SHP77 (cell line): ENCODE results near the gene CNPY1.
"Not testable (repeated sequence)": the region's sequence is repeated elsewhere in the genome, so short reads cannot be mapped to it uniquely, and the experiment has no call there.

ENCODE experiments used
- DNase-seq, 2 experiments: peaks; one replicate each; lab custom pipeline; 2025; lab: John Stamatoyannopoulos, UW

CNPY1 gene

DNA sequence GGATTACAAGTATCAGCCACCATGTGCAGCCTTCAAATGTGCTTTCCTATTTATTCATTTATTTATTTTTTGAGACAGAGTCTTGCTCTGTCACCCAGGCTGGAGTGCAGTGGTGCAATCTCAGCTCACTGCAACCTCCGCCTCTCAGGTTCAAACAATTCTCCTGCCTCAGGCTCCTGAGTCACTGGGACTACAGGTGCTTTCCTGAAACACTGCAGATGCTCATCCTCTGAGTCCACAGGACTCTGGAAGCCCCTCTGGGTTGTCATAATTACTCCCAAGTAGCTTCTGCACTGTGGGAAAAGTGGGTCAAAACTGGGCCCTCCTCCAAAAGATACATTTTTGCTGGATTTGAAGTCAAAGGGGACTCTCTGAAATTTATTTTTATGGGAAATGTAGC lies at the start of gene CNPY1:
CNPY1 (minus strand) TSS at position 111 of the 400 bp plus-strand sequence. CDS start 630 bp downstream, outside the sequence.
- not testable (repeated sequence) for DNase-seq

DNA sequence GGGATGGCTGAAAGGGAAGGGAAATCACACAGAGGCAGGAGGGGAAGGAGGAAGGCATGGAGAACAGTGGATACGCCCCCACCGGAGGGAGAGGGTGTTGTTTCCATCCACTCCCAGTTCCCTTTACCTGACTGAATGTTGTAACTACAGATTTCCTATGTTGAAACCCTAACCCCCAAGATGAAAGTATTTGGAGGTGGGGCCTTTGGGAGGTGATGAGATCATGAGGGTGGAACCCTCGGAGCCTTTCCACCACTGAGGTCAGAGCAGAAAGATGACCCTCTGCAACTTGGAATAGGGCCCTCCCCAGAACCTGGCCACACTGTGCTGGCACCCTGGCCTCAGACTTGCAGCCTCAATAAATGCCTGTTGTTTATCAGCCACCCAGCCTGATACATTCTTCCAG lies 48.6 kb upstream of the CNPY1 start:
- no peak for DNase-seq

- DNase-seq = peak in 1 of 2 experiments; percentile 7
These were observed 47.9 kb upstream of the CNPY1 start for GRCh38 chr7:155594163-155594732.

- no peak for DNase-seq
These were observed 47.3 kb upstream of the CNPY1 start for GRCh38 chr7:155593461-155594162.

- DNase-seq = no peak
These were observed 44.9 kb upstream of the CNPY1 start for GRCh38 chr7:155591055-155591775.

DNA sequence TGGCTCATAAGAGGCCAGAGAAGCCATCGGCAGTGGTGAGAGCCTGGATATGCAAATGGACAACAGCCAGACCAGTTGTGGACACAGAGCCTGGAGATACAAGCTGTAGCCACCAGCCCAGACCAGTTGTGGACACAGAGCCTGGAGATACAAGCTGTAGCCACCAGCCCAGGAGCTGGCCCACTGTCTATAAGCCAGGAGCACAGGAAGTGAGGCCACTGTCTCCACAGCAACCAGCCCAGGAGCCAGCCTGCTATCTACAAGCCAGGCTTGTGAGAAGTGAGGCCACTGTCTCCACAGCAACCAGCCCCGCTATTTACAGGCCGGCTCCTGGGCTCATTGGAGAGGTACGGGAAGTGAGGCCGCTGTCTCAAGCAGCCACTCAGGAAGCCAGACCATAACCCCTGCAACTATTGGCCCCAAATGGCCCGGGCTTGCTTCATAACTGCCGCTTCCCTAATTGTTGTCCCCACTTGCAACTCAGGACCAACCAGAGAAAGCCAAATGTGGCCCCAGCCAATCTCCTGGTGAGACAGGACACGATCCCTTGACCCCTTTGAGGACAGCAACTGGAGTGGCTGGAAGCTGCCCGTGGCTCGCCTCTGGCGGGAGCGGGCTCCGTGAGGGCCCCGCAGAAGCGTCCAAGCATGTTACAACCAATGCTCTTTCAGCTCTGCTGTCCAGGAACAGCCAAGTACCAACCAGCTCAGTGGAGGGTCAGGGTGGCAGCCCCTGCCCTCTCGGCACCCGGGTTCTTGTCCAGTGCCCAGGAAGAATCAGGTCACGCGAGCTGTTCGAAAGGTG lies 44.1 kb upstream of the CNPY1 start:
- DNase-seq = peak; percentile 70

- DNase-seq = no peak
These were observed 42.9 kb upstream of the CNPY1 start for GRCh38 chr7:155589001-155589980.

- DNase-seq = no peak
These were observed 42.2 kb upstream of the CNPY1 start for GRCh38 chr7:155588468-155588998.

DNA sequence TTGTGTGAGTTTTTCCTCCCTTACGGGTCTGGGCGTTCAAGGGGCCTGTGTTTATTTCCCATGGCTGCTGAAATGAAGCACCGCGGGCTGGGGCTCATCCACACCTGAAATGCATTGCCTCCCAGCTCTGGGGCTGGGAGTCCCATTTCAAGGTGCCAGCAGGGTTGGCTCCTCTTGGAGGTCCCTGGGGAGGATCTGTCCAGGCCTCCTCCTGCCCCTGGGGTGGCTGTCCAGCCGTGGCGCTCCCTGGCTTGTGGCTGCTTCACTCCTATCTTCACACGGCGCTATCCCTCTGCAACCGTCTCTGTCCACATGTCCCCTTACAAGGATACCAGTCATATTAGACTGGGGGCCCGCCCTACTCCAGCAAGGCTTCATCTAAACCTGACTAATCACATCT lies 41.1 kb upstream of the CNPY1 start:
- DNase-seq = no peak

DNA sequence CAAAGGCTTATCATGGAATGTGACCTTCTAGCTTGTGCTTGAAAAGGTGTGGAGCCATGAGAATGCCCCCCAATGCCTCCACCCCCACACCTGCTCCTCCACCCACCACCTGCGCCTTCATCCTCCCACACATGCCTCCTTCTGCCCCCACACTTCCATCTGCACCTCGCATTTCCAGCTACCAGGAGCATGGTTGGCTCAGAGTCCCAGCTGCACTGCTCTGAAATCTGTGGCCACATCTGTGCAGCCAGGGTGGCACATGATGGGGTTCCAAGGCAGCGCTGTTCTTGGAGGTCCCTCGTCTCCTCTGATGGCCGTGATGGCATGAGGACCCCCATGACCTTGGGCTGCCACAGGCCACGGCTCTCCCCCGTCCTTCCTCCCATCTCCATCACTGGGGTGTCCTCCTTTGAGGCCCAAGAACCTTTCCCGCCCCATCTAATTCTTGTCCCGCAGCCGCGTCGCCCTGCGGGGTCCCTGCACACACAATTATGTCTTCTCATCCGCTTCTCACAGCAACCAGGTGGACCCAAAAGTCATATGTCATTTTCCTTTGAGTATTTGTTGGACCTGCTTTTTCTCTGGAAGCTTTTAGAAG lies 40.6 kb upstream of the CNPY1 start:
- no peak for DNase-seq

DNA sequence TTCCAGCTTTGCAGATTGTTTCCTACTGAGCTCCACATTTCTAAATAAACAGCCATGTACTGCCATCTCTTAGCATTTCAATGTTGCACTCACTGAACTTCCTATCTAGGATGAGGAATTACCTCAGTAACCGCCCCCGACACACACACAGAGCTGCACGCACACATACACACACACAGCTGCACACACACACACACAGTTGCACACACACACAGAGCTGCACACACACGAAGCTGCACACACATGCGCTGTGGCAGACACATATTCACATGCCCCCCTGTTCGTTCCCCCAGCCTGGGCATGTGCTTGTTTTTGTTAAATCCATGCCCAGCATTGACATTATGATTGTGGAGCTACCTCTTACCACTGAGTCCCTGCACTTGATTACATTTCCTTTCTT lies 39.6 kb upstream of the CNPY1 start:
- DNase-seq = no peak

- DNase-seq = no peak
These were observed 39.2 kb upstream of the CNPY1 start for GRCh38 chr7:155585532-155585895.

DNA sequence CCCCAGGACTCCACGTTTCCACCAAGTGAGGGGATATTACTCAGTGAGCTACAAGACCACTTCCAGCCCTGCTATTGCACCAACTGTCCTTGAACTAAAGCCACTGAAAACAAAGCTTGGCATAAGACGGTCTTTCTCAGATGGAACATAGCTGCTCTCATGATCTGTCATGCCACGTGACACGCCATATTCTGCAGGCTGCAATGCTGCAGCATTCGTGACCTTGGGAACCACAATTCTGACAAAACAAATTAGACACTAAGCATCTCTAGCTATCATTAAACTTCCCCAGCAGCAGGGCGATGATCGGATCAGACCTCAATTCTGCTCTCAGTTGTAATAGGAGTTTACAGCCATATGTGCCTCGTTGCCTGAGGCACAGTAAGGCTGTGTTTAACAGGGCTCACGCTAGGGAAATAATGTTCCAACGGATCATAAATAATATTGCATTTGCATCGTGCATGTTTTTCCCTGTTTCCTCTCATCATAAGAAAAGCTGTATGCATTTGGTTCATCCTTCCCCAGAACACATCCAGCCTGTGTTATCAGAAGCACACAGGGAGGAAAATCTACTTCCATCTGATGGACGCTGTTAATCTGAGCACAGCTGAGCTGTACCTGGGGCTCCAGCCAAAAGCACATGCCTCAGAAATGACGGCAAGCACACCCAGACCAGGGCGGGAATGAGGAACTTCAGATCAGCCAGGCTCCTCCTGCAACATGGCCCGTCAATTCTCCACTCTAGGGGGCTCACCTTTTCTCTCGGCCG lies 38.6 kb upstream of the CNPY1 start:
- no peak for DNase-seq

- DNase-seq = no peak
These were observed 37.9 kb upstream of the CNPY1 start for GRCh38 chr7:155584261-155584660.

- DNase-seq = no peak
These were observed 37.3 kb upstream of the CNPY1 start for GRCh38 chr7:155583636-155584035.

GRCh38 chr7:155581954-155582353 lies 35.6 kb upstream of the CNPY1 start:
- no peak for DNase-seq

DNA sequence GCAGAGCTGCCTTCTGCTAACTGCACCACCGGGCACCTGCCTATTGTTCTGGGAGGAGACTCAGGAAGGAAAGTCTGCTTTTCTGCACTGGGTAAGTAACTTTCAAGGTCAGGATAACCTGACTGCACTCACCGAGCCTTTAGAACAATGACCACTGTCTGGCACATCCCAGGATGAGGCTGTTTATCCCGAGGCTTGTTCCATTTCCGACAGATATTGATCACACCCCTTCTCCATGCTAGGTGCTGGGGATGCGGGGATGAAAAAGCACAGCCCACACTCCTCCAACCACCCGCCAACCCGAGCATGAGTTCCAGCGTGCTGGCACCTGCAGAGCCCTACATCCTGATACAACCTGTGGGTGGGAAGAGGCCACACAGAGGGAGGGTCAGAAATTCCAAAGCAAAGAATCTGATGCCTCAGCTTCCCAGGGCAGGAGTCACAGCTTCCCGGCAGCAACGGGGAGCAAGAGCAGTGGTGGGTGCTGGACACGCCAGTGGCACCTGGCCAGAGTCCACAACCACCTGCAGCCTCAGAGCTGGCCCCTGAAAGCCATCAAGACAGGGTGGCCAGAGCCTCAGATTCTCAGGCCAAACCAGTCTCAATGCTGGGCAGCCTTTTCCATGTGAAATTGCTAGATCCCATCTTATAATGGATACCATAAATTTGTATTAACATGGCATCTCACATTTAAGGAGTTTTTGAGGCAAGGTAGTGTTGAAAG lies 34.9 kb upstream of the CNPY1 start:
- no peak for DNase-seq

DNA sequence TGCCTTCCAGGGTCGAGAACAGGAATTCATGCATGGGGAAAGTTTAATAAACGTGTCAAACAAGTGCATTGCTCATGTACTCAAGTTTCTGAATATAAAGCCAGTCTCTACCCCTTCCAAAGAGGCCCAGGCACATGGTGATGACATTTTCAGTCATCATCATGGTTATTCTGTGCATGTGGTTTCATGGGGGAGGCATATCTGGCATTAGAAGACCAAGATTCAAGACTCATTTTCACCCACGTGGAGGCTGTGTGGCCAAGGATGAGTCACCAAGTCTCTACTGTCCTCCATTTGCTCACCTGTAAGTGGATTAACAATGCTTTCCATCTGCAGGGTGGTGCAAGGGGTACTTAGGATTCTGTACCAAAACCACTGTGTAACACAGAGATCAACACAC lies 34.0 kb upstream of the CNPY1 start:
- DNase-seq = no peak

DNA sequence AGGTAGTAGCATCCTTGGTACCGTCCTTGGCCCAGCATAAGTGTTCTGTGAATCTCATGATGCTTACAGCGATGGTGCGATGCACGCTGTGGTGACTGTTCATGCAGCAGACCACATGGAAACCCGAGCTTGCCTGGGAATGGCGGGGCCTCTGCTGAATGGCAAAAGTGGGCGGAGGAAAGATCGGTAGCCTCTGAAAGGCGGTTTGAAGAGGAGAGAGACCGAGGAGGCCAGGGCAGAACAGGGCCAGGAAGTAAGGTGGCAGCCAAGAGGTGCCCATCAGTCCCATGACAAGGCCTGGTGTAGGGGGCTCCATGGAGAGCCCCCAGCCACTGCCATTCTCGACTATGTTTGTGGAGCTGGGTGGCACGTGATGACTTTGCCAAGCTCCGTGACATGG lies 33.2 kb upstream of the CNPY1 start:
- no peak for DNase-seq
